GM12892 (cell line): ENCODE data around the gene MYO7B.

Source experiments
- POLR2A ChIP-seq: IDR thresholded peaks from 2 replicates; pipeline ENCODE4 v1.6.1; 2011; ENCODE audit warnings: low read depth, low read length, control low read depth
- POLR2AphosphoS5 ChIP-seq: IDR thresholded peaks from 2 replicates; pipeline ENCODE4 v1.6.1; 2011; ENCODE audit warnings: low read depth, low read length, control low read depth

DNA sequence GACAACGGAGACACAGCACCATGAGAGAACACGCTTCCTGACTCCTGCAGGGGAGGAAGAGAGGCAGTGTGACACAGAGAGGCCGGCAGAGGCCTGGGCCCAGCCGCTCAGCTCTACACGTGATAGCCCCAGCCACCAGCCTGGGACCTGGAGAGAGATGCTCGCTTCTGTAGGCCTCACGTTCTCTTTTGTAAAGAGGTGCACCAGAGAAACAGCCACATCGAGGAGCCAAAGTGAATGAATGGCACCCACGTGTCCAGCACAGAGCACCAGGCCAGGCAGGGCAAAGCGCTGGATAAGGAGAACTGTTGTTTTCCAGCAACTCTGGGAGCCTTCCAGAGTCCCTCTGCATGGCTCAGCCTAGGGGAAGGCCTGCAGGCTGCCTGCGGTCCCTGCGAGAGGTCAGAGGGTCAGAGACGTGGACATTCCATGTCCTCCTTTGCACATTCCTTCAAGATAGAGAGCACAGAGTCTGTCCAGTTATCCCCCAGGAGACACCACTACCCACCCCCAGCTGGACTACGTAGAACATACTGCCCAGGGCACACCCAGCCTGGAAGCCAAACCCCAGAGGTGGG, 125.7 kb downstream of the MYO7B start:
- TF ChIP-seq POLR2A (no peak), POLR2AphosphoS5 (no peak)
